Measurements from ENCODE around the gene FETUB.

GRCh38 chr3:186613637-186614265 lies 26.4 kb upstream of the FETUB start:
- TF ChIP-seq CTCF (IDR thresholded peaks at IDR 0.05) (no peak), EZH2 (IDR thresholded peaks at IDR 0.05) (no peak), EZH2phosphoT487 (IDR thresholded peaks at IDR 0.05) (no peak)

Data from neural progenitor cell (in vitro differentiated cells).